K562 (cell line): ENCODE measurements around the gene PLA1A. TPM values are rescaled to one million over a fixed set of nuclear protein-coding genes. Genes with fewer than 3 reads are reported as not detected.

Experiments
- ELF1 ChIP-seq: fragments of 200-800 bp; sonication (Bioruptor generic); IDR thresholded peaks from 2 replicates; pipeline ENCODE4 v1.6.1; 2016; ENCODE audit warnings: missing genetic modification characterization, missing compliant biosample characterization
- HES1 ChIP-seq: fragments of 450-650 bp; IDR thresholded peaks from 2 replicates; pipeline ENCODE4 v1.6.1; 2016; ENCODE audit warnings: low read depth, mild to moderate bottlenecking, moderate library complexity
- HMGN3 ChIP-seq: IDR thresholded peaks from 2 replicates; pipeline ENCODE4 v1.6.1; 2011; ENCODE audit warnings: borderline replicate concordance, low read depth, mild to moderate bottlenecking, mixed read lengths, low read length; ENCODE audit not compliant: insufficient read length; ENCODE audit errors: extremely low read depth
- HSF4 ChIP-seq: fragments of 250-450 bp; sonication (Bioruptor Pico); IDR thresholded peaks from 2 replicates; pipeline ENCODE4 v2.1.2; 2022; ENCODE audit warnings: mild to moderate bottlenecking, moderate library complexity, borderline replicate concordance
- IRF2 ChIP-seq: sonication (generic); formaldehyde crosslinking; IDR thresholded peaks from 2 replicates; pipeline ENCODE4 v1.8.1; 2022; ENCODE audit warnings: mild to moderate bottlenecking, missing genetic modification reagents
- MTA2 ChIP-seq: fragments of 450-650 bp; IDR thresholded peaks from 2 replicates; pipeline ENCODE4 v1.6.1; 2016; ENCODE audit warnings: low read depth
- NCOA2 ChIP-seq, 2 experiments: fragments of 450-650 bp; IDR thresholded peaks; 2 replicates each; pipeline ENCODE4 v1.6.1; 2018; ENCODE audit warnings: mild to moderate bottlenecking in 2 of 2, moderate library complexity in 1 of 2; ENCODE audit not compliant: partially characterized antibody in 2 of 2
- NR2C2 ChIP-seq, 2 experiments: fragments of 200-800 bp in 1 of 2; sonication (Bioruptor generic) in 1 of 2; sonication (generic) in 1 of 2; formaldehyde crosslinking in 1 of 2; IDR thresholded peaks; 2 replicates each; pipeline versions ENCODE4 v1.6.1 to v1.8.0; 2016 to 2022; ENCODE audit warnings: mild to moderate bottlenecking in 1 of 2, missing compliant biosample characterization in 1 of 2, missing genetic modification characterization in 1 of 2, missing genetic modification reagents in 1 of 2
- PBX2 ChIP-seq, 2 experiments: IDR thresholded peaks in 1 of 2; conservative IDR thresholded peaks in 1 of 2; 2 replicates each; pipeline ENCODE4 v1.6.1; 2016; ENCODE audit warnings: low read depth in 2 of 2, mild to moderate bottlenecking in 1 of 2, missing compliant biosample characterization in 1 of 2, missing genetic modification characterization in 1 of 2, moderate library complexity in 1 of 2
- SMAD3 ChIP-seq: fragments of 450-650 bp; formaldehyde crosslinking; conservative IDR thresholded peaks from 2 replicates; pipeline ENCODE4 v1.4.0; 2020; ENCODE audit warnings: mild to moderate bottlenecking
- SRSF3 ChIP-seq: fragments of 200-400 bp; formaldehyde crosslinking; IDR thresholded peaks from 2 replicates; pipeline ENCODE4 v1.6.1; 2016; ENCODE audit warnings: mild to moderate bottlenecking, low read length, moderate library complexity; ENCODE audit not compliant: insufficient read depth
- TCF7 ChIP-seq: sonication (generic); IDR thresholded peaks from 2 replicates; pipeline ENCODE4 v1.6.1; 2016; ENCODE audit warnings: antibody characterized with exemption, borderline replicate concordance
- ZFP36 ChIP-seq: fragments of 150-350 bp; IDR thresholded peaks from 2 replicates; pipeline ENCODE4 v1.6.1; 2018; ENCODE audit warnings: low read length, low read depth; ENCODE audit not compliant: partially characterized antibody
- ZNF512 ChIP-seq: IDR thresholded peaks from 2 replicates; pipeline ENCODE4 v1.6.1; 2016; ENCODE audit warnings: missing genetic modification characterization, missing compliant biosample characterization
- ZNF589 ChIP-seq: fragments of 200-800 bp; sonication (Bioruptor generic); IDR thresholded peaks from 2 replicates; pipeline ENCODE4 v1.6.1; 2016; ENCODE audit warnings: low read depth, missing genetic modification characterization, missing compliant biosample characterization
- ZNF766 ChIP-seq: fragments of 200-800 bp; sonication (Bioruptor generic); conservative IDR thresholded peaks from 2 replicates; pipeline ENCODE4 v1.6.1; 2016; ENCODE audit warnings: missing genetic modification characterization, missing compliant biosample characterization
- polyA plus RNA-seq, 8 experiments: library from polyadenylated mRNA; depleted of rRNA in 4 of 8; stranded (reverse) in 5 of 8; unstranded in 3 of 8; fragments of >200 nt; fragmentation: Nextera tagmentation in 2 of 8; fragmentation: Illumina TruSeq in 1 of 8; extraction: Ambion mirVana in 2 of 8; extraction: Trizol in 1 of 8; gene quantifications; 2 replicates each; pipeline versions ENCODE4 v1.2.1 to v1.2.3, GENCODE V29; 2011 to 2014; ENCODE audit warnings: inconsistent platforms in 1 of 8, missing spikeins in 1 of 8
- total RNA-seq, 7 experiments: library from RNA; depleted of rRNA in 6 of 7; stranded (reverse); fragments of >200 nt in 6 of 7; fragmentation: Illumina TruSeq in 2 of 7; extraction: Trizol in 2 of 7; gene quantifications; 2 replicates each; pipeline versions ENCODE4 v1.2.1 to v1.2.3, GENCODE V29; 2011 to 2021; ENCODE audit warnings: low replicate concordance in 1 of 7
- TF ChIP-seq, protein P1 (sequence below): fragments of 250-450 bp; sonication (Bioruptor Pico); IDR thresholded peaks from 2 replicates; pipeline ENCODE4 v1.8.0; 2022; ENCODE audit warnings: moderate library complexity, mild to moderate bottlenecking, inconsistent platforms

PLA1A gene
- total and polyA plus RNA-seq, 9 of the 15 experiments (the other 6 are each of a cell fraction or from before 2014, with no cell fraction given) = not detected

GRCh38 chr3:119637679-119638477, 40.2 kb downstream of the PLA1A start (continued):
- TF ChIP-seq SRSF3 (no peak), MTA2 (no peak), ZNF766 (CRISPR knock-in tag) (0 out of 2 replicates have a peak, but pooled peaks have one; percentile 26), ZNF512 (tag) (no peak), NR2C2 (CRISPR knock-in tag; IDR thresholded peaks at IDR 0.05) (no peak), NR2C2 (tag; IDR thresholded peaks at IDR 0.05) (no peak; the same call in 1 of the 2 replicates), NCOA2 (IDR thresholded peaks at IDR 0.05; ENCODE audit: partially characterized antibody in 2 of 2) (no peak), PBX2 (CRISPR knock-in tag; IDR thresholded peaks at IDR 0.05; ENCODE audit: low read depth) (no peak), PBX2 (tag; conservative IDR thresholded peaks at IDR 0.05; ENCODE audit: low read depth) (peak; percentile 84), HMGN3 (no peak), ZNF589 (peak; percentile 57; the same call in 1 of the 2 replicates), HSF4 (CRISPR knock-in tag) (no peak), TCF7 (no peak), ELF1 (tag) (peak; percentile 27), ZFP36 (no peak), IRF2 (CRISPR knock-in tag) (no peak), HES1 (no peak), SMAD3 (no peak)
- TF ChIP-seq, protein P1, sequence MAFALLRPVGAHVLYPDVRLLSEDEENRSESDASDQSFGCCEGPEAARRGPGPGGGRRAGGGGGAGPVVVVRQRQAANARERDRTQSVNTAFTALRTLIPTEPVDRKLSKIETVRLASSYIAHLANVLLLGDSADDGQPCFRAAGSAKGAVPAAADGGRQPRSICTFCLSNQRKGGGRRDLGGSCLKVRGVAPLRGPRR (CRISPR knock-in tag) = no peak
